SIG-M5 (cell line): ENCODE results near the gene ZNF124.
"Not testable (repeated sequence)": the region's sequence is repeated elsewhere in the genome, so short reads cannot be mapped to it uniquely, and the experiment has no call there.

Source experiments
- DNase-seq: peaks from one replicate; lab custom pipeline; 2025; lab: John Stamatoyannopoulos, UW

ZNF124 gene

DNA sequence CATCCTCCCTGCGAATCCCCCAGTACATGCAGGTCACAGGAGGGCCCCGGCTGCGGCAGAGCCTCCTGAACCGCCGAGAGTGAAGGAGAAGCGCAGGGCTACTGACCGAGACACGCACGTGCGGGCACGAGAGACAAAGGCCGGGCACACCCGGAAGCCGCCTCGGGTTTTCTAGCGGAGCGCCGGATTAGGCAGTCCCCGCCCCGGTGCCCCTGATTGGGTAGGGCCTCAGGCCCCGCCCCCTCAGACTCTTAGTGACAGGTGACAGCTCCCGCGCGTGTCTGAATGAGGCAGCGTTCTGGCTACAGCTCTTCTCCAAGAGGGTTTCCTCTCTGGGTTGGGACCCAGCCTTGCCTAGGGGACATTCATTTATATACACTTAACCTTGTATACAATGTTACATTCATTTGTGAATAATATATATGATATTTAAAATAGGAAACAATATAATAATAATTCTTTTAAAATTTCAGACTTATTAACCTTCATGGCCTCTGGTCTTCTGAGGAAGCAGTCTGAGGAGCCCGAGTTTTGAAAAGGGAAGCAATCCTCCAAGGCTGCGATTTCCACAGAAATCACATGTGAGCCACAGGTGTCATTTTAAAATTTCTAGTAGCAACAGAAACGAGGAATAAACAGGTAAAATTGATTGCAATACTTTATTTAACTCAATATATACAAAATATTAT is at the start of gene ZNF124:
Gene ZNF124 (minus strand): TSS at position 146 of the 689 bp plus-strand sequence. CDS start 143 bp downstream, at position 3.
- not testable (repeated sequence) for DNase-seq

DNA sequence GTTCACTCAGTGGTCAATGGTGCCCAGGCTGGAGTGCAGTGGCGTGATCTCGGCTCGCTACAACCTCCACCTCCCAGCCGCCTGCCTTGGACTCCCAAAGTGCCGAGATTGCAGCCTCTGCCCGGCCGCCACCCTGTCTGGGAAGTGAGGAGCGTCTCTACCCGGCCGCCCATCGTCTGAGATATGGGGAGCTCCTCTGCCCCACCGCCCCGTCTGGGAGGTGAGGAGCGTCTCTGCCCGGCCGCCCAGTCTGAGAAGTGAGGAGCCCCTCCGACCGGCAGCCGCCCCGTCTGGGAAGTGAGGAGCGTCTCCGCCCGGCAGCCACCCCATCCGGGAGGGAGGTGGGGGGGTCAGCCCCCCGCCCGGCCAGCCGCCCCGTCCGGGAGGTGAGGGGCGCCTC is 48.5 kb upstream of the ZNF124 start:
- not testable (repeated sequence) for DNase-seq

DNA sequence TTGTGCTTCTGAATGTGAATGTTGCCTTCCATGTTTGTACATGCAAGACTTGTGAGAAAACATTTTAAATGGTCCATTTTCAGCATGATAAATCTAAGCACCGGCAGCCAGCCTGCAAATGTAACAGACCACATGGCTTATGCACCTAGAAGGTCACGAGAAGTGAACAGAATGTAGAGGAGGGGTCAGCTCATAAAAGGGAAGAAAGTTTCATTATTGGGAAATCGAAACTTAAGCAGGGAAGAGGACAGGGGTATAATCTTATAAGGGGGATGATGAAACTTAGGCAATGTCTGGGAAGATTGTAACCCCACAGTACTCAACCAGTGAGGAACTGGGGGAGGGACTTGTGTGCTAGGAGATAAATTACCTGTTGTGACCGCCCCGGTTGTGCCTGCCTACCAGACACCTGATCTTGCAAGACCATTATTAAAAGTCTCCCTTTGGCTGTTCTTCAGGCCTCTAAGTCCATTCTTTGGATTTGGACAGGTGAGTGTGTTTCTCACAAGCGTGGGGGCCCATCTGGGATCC is 46.4 kb upstream of the ZNF124 start:
- no peak for DNase-seq

DNA sequence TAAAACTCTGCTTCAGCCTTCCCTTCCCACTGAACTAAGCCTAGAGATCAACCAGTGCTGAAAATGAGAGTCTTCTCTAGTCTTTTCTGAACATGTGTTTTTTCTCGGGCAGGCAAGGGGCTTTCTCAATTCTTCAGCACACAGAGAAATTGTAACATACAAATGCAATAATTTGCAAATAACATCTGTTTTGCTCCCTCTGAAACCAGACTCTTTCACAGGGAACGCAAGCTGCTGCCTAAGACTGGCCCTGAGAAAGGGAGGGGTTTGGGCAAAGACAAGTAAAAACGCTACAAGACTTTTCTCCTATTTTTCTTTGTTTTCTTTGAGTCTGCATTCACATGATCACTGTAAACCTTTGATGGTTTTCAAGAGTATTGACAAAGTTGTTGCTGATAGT is 44.4 kb upstream of the ZNF124 start:
- DNase-seq, result no peak

DNA sequence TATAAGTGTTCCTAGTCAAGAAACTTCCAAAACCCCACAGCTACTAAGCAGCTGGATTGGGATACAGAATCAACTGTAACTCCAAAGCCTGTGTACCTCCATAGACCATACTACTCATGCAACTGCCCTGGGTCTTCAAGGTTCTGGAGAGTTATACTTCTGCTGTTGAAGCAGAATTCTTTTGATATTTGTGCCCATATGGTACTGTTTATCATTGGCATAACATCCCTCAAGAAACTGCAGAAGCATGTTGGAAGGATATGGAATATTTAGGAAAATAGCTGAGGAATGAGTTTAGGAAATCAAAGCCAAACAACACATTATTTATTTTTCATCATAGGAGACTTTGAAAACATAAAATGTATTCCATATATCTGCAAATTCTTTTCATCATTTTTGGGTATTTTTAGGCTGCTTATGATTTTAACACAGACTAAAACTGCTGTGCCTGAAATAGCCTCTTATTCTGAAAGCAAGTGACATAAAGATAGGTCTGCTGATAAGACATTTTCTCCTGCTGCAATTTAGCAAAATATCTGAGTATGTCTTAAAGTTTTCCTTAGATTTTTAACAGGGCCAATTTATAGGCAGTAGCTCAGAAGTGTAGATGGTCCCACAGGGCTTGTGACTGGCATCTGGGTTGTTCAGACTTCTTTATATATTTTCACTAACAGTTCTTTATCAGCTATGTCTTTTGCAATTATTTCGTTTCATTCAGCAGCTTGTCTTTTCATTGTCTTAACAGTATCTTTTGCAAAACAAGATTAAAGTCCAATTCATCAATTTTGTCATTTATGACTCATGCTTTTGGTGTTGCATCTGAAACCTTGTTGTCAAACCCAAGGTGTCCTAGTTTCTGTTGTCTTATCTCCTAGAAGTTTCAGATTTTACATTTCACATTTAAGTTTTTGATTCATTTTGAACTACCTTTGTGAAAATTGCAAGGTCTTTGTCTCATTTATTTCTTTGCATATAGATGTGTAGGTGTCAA is 41.1 kb upstream of the ZNF124 start:
- no peak for DNase-seq

DNA sequence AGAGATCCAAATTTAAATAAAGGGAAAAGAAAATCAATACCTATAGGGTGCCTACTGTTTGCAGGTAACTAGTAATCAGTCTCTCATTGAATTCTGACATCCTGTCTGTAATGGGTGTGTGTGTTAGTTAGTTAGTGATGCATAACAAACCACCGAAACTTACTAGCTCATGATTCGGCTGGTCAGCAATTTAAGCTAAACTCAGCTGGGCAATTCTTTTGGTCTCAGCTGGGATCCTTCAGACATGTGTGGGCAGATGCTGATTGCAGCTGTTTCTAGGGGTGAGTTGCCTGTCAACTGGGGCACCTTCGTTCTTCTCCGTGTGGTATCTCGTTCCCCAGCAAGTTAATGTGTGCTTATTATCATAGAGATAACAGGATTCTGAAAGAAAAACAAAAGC is 40.2 kb upstream of the ZNF124 start:
- no peak for DNase-seq

DNA sequence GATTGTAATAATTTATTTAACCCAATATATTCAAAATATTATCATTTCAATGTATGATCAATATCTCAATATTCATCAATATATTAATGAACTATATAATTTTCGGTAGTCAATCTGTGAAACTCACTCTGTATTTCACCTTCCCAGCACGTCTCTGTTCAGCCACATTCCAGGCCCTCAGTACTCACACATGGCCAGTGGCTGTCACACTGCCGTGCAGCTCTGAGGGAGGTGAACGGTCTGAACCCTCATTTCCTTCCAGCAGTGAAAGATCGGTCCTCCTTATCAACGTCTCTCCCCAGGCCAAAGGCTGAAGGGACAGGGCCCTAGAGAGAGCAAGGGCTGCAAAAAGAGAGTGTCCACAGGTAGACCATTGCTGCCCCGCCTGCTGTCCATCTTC is 39.5 kb upstream of the ZNF124 start:
- DNase-seq, result no peak

DNA sequence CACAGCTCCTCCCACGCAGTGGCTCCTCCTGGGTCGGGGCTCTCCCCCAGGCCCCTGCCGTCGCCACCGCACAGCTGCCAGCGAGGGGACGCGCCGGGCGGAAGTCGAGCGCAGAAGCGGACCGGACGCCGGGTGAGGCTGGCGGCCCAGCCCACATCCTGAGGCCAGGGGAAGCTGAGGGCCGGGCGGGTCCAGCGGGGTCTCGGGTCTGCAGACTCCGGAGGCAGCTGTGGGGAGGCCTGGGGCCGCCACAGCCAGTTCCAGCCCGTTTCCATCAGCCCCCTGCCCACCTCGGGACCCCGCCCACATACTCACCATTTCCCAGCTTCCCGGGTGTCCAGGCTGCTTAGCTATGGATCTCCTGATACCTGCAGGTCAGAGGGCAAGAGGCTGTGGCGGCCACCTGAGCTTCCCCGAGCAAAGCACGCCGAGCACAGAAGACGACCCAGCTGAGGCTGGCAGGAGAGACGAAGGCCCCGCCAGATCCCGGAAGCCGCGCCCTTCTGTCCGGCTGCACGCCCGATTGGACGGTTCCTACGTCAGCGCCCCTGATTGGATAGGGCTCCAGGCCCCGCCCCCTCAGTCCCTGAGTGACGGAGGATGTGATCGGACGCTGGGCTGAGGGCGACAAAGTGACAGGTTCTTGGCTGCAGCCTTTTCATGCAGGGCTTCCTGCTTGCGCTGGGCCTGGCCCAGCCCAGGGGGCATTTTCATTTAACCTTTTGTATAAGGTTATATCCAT is 38.7 kb upstream of the ZNF124 start:
- peak; percentile 88 for DNase-seq

DNA sequence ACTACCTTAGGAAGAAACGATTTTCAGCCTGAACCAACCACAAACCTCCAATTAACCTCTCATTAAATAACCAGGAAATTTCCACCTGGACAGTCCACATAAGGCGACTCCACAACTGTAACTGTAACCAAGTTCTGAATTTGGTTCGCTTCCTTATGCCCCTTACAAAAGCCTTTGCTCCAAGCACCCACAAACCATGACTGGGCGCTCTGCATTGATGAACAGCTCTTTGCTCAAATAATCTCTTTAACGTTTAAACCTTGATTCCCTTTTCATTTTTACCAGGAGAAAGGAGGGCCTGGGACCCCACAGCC is 38.2 kb upstream of the ZNF124 start:
- DNase-seq, result no peak

DNA sequence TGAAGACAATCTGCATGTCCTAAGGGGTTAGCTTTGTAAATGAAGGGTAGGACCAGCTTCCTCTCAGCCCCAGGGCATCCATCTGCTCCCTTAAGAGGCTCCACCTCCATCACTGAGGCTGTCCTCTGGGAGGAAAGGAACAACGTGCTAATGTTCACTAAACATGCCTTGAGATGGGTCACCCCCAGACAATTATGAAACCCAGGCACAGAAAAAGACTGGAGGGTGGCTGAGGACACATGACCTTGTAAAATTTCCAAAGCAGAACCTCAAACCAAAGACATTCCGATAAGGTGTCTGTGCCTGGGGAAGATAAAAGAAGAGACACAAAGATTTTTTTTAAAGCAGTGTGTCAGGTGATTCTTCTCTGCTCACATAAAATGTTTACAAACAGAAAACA is 37.6 kb upstream of the ZNF124 start:
- no peak for DNase-seq

DNA sequence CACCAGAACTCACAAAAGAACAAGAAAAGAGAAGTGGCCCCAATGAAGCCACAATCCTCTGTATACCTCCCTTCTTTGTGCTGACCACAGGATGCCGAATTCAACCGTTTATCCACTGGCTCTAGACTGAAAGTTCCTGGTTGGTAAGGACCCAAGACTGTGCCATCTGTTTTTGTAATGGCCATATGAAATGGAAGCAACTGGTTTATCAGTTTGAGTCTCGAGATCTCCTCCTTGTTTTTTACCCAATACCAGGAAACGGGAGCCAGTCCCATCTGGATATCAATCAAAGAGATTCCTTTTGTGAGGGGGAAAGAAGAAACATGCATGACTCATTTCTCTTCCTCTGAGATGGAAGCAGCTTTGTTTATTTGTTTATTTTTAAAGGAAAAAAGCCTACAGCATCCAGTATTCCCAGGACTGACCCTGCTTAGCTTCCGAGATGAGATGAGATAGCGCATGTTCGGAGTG is 32.4 kb upstream of the ZNF124 start:
- DNase-seq, result no peak

DNA sequence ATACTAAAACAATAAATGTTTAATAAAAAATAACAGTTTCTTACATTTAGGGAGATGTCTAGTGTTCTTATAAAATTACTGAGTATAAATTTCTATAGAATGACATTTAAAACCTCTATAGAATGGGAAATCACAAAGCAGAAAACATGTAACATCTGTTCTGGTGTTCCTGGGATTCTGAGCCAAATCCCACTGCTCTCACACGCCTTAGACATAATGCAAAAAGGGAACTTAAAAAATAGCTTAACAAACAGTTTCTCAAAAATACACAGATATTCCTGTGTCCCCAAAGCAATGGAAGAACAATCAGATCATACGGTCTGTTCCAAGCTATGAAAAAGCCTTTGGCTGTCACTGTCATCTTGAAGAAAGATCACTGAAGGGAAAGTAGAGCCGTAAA is 27.0 kb upstream of the ZNF124 start:
- DNase-seq, result no peak

DNA sequence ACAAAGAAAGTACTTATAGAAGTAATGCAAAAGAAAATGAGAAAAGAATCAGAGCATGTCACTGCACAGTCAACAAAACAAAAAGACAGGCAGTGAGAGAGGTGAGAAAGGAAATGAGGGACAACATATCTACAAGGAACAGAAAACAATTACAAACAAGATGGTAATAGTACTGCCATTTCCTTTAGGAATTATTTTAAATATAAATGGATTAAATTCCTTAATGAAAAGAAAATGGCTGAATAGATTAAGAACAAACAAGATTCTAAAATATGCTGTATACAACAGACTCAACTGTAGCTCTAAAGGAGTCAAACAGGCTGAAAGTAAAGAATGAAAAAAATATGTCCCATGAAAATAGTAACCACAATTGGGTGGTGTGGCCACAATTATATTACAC is 22.1 kb upstream of the ZNF124 start:
- DNase-seq, result no peak

DNA sequence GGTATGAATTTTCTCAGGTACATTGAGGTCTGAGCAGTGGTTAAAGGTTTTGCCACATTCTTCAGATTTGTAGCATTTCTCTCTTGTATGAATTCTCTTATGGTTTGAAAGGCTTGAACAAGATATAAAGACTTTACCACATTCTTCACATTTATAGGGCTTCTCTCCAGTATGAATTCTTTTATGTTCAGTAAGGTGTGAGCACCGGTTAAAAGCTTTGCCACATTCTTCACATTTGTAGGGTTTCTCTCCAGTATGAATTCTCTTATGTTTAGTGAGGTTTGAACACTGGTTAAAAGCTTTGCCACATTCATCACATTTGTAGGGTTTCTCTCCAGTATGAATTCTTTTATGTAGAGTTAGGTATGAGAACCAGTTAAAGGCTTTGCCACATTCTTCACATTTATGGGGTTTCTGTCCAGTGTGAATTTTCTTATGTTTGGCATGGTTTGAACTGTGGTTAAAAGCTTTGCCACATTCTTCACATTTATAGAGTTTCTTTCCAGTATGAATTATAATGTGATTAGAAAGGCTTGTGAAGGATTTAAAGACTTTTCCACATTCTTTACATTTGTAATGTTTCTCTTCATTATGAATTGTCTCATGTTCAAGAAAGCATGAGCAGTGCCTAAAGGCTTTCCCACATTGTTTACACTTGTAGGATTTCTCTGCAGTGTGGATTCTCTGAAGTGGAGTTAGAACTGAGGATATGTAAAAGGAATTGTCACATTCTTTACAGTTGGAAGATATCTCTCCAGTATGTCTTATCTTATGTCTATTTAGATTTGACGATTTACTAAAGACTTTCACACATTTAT is 18.4 kb upstream of the ZNF124 start:
- no peak for DNase-seq

DNA sequence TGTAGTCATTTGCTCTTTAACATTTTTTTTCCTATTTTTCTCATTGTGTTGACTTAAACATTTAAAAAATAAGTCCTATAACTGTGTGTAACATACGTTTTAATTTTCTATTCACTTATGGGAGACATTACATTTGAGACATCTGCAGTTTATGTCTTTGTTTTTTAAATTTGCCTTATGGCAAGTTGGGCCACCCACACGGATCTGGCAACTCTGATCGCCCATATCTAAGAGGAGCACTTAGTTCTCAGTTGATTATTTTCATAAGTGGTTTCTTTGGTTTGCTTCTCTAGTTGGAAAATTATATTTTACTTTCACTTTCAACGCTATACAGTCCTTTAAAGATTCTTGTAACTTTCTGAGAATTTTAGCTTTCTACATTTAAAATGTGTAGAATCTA is 13.8 kb upstream of the ZNF124 start:
- DNase-seq, result no peak

DNA sequence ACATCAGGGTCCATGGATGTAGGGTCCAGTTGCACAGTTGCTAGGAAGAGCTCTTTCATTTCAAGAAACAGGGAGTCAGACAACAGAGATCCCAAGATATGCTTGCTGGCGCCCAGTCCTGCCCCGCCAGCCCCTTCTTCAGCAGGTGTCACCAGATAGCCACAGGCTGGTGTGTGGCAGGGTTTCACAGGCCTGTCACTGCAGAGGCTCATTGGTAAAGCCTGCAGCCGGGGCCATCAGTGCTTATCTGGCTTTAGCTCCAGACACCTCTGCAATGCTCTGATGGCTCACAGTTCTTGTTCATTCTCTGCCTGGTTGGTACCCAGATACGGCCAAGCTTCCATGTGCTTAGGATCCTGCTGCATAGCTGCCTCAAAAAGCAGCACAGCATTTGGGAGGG is 12.4 kb upstream of the ZNF124 start:
- DNase-seq, result no peak

DNA sequence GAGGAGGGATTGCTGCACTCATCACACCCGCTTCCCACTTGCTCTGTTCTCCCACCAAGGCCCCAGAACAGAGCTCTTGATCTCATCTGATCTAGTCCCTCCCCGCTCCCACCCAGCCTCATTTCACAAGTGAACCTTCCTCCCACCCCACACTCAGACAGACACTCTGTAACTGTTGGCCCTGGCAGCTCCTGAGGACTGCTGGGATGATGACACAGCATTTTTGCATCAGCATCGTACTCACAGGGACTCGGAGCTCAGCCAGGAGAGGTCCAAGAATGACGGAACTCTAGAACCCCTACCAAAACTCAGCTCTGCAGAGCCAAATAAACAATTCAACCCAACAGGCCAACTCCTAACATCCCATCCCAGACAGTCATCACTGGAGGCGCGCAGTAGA is 11.2 kb upstream of the ZNF124 start:
- DNase-seq, result no peak

DNA sequence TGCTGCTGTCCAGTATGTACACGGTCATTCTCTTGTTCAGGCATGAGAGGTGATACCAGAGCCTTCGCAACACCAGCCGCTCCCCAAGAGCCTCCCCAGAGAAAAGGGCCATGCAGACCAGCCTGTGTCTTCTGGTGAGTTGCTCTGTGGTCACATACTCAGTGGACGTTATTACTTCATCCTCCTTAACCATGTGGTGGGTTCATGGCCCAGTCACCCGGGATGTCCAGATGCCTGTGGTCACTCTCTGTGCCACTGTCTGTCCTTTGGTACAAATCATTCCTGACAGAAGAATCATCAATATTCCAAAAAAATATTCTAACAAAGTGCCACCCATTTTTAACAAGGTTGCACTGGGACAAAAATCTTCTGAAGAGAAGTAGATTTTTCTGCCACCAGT is 8.8 kb upstream of the ZNF124 start:
- DNase-seq, result no peak

DNA sequence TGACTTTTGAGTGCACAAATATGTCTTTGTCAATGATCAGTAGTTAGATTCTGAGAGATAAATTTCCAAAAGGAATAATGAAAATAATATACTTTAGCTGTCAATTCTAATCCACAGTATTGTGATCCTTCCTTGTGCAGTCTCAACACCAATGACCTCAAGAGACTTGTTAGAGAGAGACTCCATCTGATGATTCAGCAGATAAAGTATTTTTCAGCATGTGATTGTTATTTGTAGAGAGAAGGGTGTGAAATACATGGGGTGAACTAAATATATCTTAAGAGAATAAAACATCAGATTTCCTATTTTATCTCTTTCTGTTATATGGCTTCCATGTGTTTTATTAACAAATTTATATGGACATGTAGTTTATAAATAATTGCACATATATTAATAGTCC is 5.9 kb upstream of the ZNF124 start:
- DNase-seq, result no peak

DNA sequence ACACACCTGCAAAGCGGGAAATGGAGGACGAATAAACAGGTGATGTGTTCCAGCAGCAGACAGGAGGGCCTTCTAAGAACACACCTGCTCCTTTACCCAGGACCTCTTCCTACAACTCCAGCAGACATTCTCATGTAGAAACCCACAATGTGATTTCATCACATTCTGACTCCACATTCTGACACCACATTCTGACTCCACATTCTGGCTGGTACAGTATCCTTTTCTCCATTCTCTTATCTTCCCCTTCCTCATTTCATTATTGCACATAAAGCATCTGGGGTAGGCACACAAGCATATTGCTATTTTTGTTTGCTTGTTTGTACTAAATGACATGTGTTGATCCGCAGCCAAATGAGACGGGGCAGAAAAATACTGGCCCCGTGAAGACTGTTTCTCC is 3.6 kb upstream of the ZNF124 start:
- DNase-seq, result peak; percentile 27

DNA sequence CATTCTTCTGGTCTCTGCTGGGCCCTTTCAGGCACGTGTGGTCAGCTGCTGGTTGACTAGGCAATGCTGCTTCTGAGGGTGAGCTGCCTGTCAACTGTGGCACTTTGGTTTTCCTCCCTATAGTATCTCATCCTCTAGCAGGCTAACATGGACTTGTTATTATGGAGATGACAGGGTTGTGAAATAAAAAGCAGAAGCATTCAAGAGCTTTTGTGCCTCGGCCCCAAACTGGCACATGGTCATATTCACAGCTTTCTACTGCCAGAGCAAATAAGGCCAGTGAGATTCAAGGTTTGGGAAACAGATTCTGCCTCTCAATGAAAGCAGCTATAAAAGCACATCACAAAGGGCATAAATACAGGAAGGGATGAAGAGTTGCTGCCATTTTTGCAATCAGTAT is 1.6 kb upstream of the ZNF124 start:
- DNase-seq, result peak; percentile 32

DNA sequence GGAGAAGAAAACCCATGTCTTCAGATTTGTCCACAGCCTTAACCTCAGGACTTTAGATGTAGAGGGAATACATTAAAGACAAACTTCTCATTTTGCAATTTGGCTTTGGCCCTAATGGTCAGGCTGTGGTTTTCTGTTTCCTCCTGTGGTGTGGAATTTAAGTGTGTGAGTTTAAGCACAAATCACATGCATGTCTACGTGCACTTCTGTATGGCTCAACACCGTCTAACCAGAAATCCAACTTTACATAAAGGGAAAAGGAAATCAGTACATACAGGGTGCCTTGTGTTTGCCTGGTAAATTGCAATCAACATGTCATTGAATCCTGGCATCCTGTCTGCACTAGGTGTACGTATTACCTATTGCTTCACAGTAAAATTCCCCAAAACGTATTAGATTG is 1.2 kb upstream of the ZNF124 start:
- DNase-seq, result no peak
